IgD-negative memory B cell (primary cell): Measurements from ENCODE around the gene GRK5. TPM values are rescaled to one million over a fixed set of nuclear protein-coding genes. Genes with fewer than 3 reads are reported as not detected.

Source experiments
- H3K27ac Mint-ChIP-seq, 3 donors: one replicate each; pipeline ENCODE4 v1.8.0; 2020 to 2022; ENCODE audit warnings: mild to moderate bottlenecking in 3 of 3, mixed read lengths in 3 of 3, moderate library complexity in 1 of 3
- H3K27me3 Mint-ChIP-seq: one replicate; pipeline ENCODE4 v1.8.0; 2021; ENCODE audit warnings: mixed read lengths
- H3K36me3 Mint-ChIP-seq: one replicate; pipeline ENCODE4 v1.8.0; 2020; ENCODE audit warnings: mild to moderate bottlenecking, mixed read lengths
- H3K4me1 Mint-ChIP-seq, 3 donors: one replicate each; pipeline ENCODE4 v1.8.0; 2020 to 2022; ENCODE audit warnings: mixed read lengths in 3 of 3, mild to moderate bottlenecking in 1 of 3
- H3K4me3 Mint-ChIP-seq, 4 donors: one replicate each; pipeline ENCODE4 v1.8.0; 2020 to 2022; ENCODE audit warnings: mild to moderate bottlenecking in 4 of 4, mixed read lengths in 4 of 4, moderate library complexity in 3 of 4
- H3K9me3 Mint-ChIP-seq, 3 donors: one replicate each; pipeline ENCODE4 v1.8.0; 2020 to 2021; ENCODE audit warnings: mixed read lengths in 3 of 3, mild to moderate bottlenecking in 1 of 3
- polyA plus RNA-seq: library from polyadenylated mRNA; unstranded; fragments of 300-500 nt; fragmentation: Illumina TruSeq; gene quantifications from one replicate; pipeline ENCODE4 v1.2.3, GENCODE V29; 2021

GRK5 gene
- polyA plus RNA-seq, 1 donor from 2014 or later: 18.1 TPM

GRCh38 chr10:119319161-119319919 is 112.0 kb downstream of the GRK5 start:
- Mint-ChIP-seq H3K4me3 (no peak overlapping the region), H3K27ac (peak overlapping the region in 1 of 3 donors; percentile 83), H3K27me3 (no peaks in the 10 kb centered on the region), H3K36me3 (peaks cover 6% of the 10 kb centered on the region), H3K9me3 (peaks cover 0 to 3% (median 2%) of the 10 kb centered on the region in 3 donors), H3K4me1 (peaks cover 37 to 63% (median 50%) of the 10 kb centered on the region in 3 donors)

DNA sequence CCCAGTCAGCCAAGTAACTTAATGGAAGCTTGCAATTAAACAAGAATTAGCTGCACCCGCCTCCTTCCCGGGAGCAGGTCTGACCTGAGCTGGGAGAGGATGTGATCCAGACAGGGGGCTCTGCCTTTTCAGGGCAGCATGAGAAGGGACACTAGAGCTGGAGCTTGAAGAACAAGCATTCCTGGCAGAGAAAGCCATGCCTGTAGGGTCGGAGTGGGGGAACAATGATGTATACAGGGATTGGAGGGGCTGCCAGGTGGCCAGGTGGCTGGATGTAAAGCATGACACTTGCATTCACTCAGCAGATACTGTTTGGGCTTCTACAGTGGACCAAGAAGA is 112.5 kb downstream of the GRK5 start:
- H3K9me3 Mint-ChIP-seq: peaks cover 0 to 3% (median 2%) of the 10 kb centered on the region in 3 donors
- H3K4me3 Mint-ChIP-seq: peak overlapping the region in 1 of 4 donors; percentile 24
- peaks cover 38 to 62% (median 49%) of the 10 kb centered on the region in 3 donors for H3K4me1 Mint-ChIP-seq
- peak overlapping the region in 1 of 3 donors; percentile 83 for H3K27ac Mint-ChIP-seq
- H3K36me3 Mint-ChIP-seq: peaks cover 6% of the 10 kb centered on the region
- H3K27me3 Mint-ChIP-seq: no peaks in the 10 kb centered on the region

DNA sequence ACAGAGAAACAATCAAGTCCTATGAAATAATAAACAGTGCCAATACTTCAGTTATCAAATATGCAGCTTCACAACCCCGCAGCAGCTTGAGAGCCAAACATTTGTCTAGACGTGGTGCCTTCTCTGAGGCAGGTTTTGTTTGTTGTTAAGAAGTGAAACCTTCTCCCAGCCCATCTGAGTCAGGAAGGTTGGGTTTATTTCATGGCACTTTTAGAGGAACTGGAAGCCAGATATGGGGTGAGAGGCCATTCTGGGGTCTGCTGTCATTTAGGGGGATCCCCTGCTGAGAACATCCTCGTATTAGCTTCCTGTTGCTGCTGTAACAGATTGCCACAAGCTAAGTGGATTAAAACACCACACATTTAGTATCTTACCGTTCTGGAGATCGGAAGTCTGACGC is 113.6 kb downstream of the GRK5 start:
- peaks cover 28 to 52% (median 38%) of the 10 kb centered on the region in 3 donors for H3K4me1 Mint-ChIP-seq
- peak overlapping the region in 2 of 3 donors; percentile 16 to 22 for H3K27ac Mint-ChIP-seq

GRCh38 chr10:119323085-119324016 is 116.0 kb downstream of the GRK5 start:
- Mint-ChIP-seq H3K4me1 (peaks cover 21 to 49% (median 28%) of the 10 kb centered on the region in 3 donors), H3K4me3 (no peak overlapping the region), H3K9me3 (peaks cover 0 to 3% (median 2%) of the 10 kb centered on the region in 3 donors), H3K27me3 (no peaks in the 10 kb centered on the region), H3K27ac (peak overlapping the region in 2 of 3 donors; percentile 65 to 67), H3K36me3 (peaks cover 6% of the 10 kb centered on the region)

More for the DNA sequence above, 113.6 kb downstream of the GRK5 start:
- Mint-ChIP-seq H3K9me3 (peaks cover 0 to 3% (median 2%) of the 10 kb centered on the region in 3 donors), H3K4me3 (peak overlapping the region in 2 of 4 donors; percentile 5 to 17), H3K36me3 (peaks cover 6% of the 10 kb centered on the region), H3K27me3 (no peaks in the 10 kb centered on the region)

DNA sequence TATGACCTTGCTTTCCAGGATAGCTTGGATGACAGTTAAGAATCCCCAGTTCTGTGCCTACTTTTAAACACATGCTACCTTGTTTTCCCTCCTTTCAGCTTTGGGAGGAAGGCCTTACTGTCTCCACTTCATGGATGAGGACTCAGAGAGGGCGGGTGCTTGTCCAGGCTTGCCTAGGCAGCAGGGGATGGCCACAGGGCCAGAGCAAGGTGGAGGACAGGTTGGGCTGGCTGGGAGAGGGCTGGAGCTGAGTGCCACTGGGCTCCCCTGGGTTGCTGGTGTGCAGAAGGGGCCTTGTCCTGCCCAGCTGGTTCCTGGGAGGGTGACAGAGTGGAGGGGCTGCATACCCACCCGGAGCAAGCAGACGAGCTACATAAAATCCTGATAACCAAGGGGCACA is 117.8 kb downstream of the GRK5 start:
- H3K4me1 Mint-ChIP-seq: peaks cover 23 to 41% (median 24%) of the 10 kb centered on the region in 3 donors
- peaks cover 0 to 3% (median 2%) of the 10 kb centered on the region in 3 donors for H3K9me3 Mint-ChIP-seq
- no peak overlapping the region for H3K4me3 Mint-ChIP-seq
- H3K27ac Mint-ChIP-seq: peak overlapping the region in 1 of 3 donors; percentile 8
- peaks cover 6% of the 10 kb centered on the region for H3K36me3 Mint-ChIP-seq
- no peaks in the 10 kb centered on the region for H3K27me3 Mint-ChIP-seq

GRCh38 chr10:119326167-119326566 is 118.8 kb downstream of the GRK5 start:
- peaks cover 2% of the 10 kb centered on the region for H3K36me3 Mint-ChIP-seq
- no peaks in the 10 kb centered on the region for H3K9me3 Mint-ChIP-seq
- H3K4me3 Mint-ChIP-seq: no peak overlapping the region
- H3K27ac Mint-ChIP-seq: peak overlapping the region in 1 of 3 donors; percentile 51
- H3K27me3 Mint-ChIP-seq: no peaks in the 10 kb centered on the region
- H3K4me1 Mint-ChIP-seq: peaks cover 15 to 32% (median 17%) of the 10 kb centered on the region in 3 donors

DNA sequence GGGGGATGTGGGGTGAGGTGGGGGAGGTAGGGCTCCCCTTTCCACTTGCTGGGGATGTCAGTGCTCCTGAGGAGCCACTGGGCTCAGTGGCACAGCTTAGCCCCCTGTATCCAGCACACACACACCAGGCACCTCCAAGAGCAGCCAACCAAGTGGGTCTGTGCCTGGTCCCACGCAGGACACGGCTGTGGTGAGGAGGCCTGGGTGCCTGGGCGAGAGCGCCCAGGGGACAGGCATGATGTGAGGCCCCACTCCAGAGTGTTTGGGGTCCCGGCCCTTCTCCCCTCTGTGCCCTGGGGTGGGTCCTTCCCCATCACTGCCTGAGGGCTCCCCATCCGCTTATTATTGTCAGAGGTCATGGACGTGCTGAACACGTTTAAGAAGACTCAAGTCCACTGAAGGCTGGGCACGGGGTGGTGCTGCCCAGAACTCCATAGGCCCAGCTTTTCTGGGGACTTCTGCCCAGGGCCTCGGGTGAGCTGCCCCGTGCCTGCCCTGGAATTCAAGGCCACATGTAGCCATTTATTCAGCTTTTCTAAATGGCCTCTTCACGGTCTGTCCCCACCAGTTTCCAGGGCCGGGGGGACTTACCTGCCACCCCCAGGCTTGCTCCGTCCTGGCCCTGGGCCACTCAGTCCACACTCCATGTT is 119.8 kb downstream of the GRK5 start:
- no peaks in the 10 kb centered on the region for H3K36me3 Mint-ChIP-seq
- no peaks in the 10 kb centered on the region for H3K9me3 Mint-ChIP-seq
- peak overlapping the region in 1 of 3 donors; percentile 60 for H3K27ac Mint-ChIP-seq
- no peaks in the 10 kb centered on the region for H3K27me3 Mint-ChIP-seq
- peaks cover 14 to 30% (median 14%) of the 10 kb centered on the region in 3 donors for H3K4me1 Mint-ChIP-seq
- H3K4me3 Mint-ChIP-seq: no peak overlapping the region

DNA sequence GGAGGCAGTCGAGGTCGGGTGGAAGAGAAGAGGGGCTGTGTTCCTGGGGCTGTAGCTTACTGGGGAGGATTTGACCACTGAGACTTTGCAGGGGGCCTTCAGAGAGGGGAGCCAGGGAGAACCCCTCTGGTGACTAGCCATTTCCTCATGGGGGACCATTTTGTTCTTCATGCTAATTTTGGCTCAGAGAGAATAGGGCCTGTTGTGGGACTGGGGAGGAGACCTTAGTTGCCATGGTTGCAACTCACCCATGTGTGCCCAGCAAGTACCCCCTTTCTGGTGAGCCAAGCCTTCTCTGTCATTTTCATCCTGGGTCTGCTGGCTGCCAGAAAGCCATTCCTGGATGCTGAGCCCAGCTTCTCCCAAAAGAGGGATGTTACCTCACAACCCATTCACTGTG is 120.9 kb downstream of the GRK5 start:
- Mint-ChIP-seq H3K4me1 (peaks cover 5 to 28% (median 17%) of the 10 kb centered on the region in 3 donors), H3K27me3 (no peaks in the 10 kb centered on the region), H3K9me3 (no peaks in the 10 kb centered on the region), H3K27ac (peak overlapping the region; percentile 60 to 73 (median 60)), H3K36me3 (peaks cover 3% of the 10 kb centered on the region), H3K4me3 (peak overlapping the region in 1 of 4 donors; percentile 84)

- Mint-ChIP-seq H3K36me3 (peaks cover 5% of the 10 kb centered on the region), H3K4me3 (no peak overlapping the region), H3K27me3 (no peaks in the 10 kb centered on the region), H3K4me1 (peaks cover 5 to 25% (median 14%) of the 10 kb centered on the region in 3 donors), H3K27ac (no peak overlapping the region), H3K9me3 (no peaks in the 10 kb centered on the region)
These were observed 123.0 kb downstream of the GRK5 start for GRCh38 chr10:119330342-119330741.

DNA sequence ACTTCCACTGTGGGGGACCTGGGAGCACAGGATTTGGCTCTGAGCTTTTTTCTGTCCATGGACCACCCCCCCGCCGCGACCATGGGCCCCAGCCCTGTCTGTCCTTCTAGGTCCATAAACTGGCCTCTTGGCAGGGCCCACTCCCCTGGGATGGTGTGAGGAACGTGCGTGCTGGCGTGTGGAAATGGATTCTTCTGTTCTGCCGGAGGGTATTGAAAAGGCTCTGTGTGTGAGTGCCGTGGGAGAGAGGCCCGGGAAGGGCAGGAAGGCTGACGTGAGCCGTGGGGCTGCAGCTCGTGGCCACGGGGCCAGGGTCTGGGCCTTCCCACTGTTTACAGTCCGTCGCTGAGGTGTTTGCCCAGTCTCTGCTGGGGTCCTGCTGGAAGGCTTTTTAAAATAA is 123.7 kb downstream of the GRK5 start:
- no peaks in the 10 kb centered on the region for H3K27me3 Mint-ChIP-seq
- H3K4me1 Mint-ChIP-seq: peaks cover 5 to 25% (median 14%) of the 10 kb centered on the region in 3 donors
- H3K4me3 Mint-ChIP-seq: no peak overlapping the region
- H3K36me3 Mint-ChIP-seq: peaks cover 5% of the 10 kb centered on the region
- no peaks in the 10 kb centered on the region for H3K9me3 Mint-ChIP-seq
- no peak overlapping the region for H3K27ac Mint-ChIP-seq

DNA sequence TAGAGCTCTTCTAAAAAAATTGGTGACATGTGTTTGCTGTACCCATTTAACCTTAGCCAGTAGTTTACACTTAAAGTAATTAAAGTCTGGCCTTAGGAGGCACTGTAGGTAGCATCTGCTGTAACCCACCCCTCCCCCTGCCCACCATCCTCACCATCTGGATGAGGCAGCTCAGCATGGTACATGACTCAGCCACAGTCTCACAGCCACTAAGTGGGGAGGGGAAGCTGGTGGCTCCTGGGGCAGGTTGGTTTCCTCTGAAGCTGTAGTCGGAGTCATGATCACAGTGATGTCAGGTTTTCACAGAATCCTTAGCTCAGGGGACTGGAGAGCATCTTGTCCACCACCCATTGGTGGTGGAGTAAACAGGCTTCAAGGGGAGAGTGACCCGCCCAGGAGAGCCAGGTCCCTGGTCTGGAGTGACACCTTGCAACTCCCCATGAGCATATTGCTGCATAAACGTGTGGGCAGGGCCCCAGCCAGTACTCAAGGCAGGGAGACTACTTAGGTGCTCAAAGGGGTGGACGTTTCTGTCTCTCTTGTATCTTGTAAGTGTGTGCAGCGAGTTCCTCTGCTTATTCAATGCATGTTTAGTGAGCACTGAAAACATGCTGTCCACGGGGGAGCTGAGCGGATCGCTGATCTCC is 125.9 kb downstream of the GRK5 start:
- Mint-ChIP-seq H3K36me3 (peaks cover 14% of the 10 kb centered on the region), H3K27me3 (no peaks in the 10 kb centered on the region), H3K4me1 (peaks cover 5 to 20% (median 6%) of the 10 kb centered on the region in 3 donors), H3K9me3 (no peaks in the 10 kb centered on the region), H3K27ac (peak overlapping the region in 1 of 3 donors; percentile 31), H3K4me3 (no peak overlapping the region)

GRCh38 chr10:119335671-119336353 is 128.4 kb downstream of the GRK5 start:
- Mint-ChIP-seq H3K4me3 (no peak overlapping the region), H3K36me3 (peaks cover 14% of the 10 kb centered on the region), H3K9me3 (no peaks in the 10 kb centered on the region), H3K4me1 (peaks cover 3 to 13% (median 5%) of the 10 kb centered on the region in 3 donors), H3K27ac (peak overlapping the region; percentile 8 to 86 (median 43)), H3K27me3 (no peaks in the 10 kb centered on the region)

- Mint-ChIP-seq H3K36me3 (peaks cover 14% of the 10 kb centered on the region), H3K27ac (no peak overlapping the region), H3K9me3 (no peaks in the 10 kb centered on the region), H3K4me3 (no peak overlapping the region), H3K4me1 (peaks cover 5 to 13% (median 5%) of the 10 kb centered on the region in 3 donors), H3K27me3 (no peaks in the 10 kb centered on the region)
These were observed 129.2 kb downstream of the GRK5 start for GRCh38 chr10:119336599-119336998.

DNA sequence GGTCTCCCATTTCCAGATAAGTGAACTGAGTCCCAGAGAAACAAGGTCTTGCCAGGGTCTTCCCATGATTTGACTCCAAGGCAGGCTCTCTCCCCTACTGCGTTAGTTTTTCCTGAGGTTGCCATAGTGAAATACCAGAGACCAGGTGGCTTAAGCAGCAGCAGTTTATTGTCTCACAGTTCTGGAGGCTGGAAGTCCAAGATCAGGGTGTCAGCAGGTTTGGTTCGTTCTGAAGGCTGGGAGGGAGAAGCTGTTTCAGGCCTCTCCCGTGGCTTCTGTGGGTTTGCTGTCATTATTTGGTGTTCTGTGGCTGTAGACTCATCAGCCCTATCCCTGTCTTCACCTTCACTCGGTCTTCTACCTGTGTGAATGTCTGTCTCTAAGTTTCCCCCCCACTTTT is 129.9 kb downstream of the GRK5 start:
- Mint-ChIP-seq H3K36me3 (peaks cover 14% of the 10 kb centered on the region), H3K27ac (no peak overlapping the region), H3K4me1 (peaks cover 5 to 12% (median 5%) of the 10 kb centered on the region in 3 donors), H3K4me3 (no peak overlapping the region), H3K27me3 (no peaks in the 10 kb centered on the region), H3K9me3 (no peaks in the 10 kb centered on the region)
